Right lobe of liver (tissue), 6 donors: ENCODE results near the gene TBC1D3. TPM values are rescaled to one million over a fixed set of nuclear protein-coding genes. Genes with fewer than 3 reads are reported as not detected.
"Not testable (repeated sequence)": the region's sequence is repeated elsewhere in the genome, so short reads cannot be mapped to it uniquely, and the experiment has no call there.

Experiments used
- ATAC-seq, 4 donors: fragments of 200-7000 bp; cut with Tn5 transposase; one replicate each; pipeline ENCODE4 v1.9.1; 2020; ENCODE audit warnings: mild to moderate bottlenecking in 4 of 4, moderate library complexity in 4 of 4
- DNase-seq, 3 donors: peaks; one replicate each; pipeline ENCODE4 v3.0.0-alpha.2; 2020
- H3K27ac ChIP-seq, 3 donors: fragments of 200-600 bp; one replicate each; pipeline ENCODE4 v1.8.0; 2022
- H3K27me3 ChIP-seq, 2 donors: fragments of 200-600 bp; one replicate each; pipeline ENCODE4 v1.8.0; 2022
- H3K36me3 ChIP-seq, 4 donors: fragments of 200-600 bp; sonication (generic) in 1 of 4; one replicate each; pipeline versions ENCODE4 v1.5.1 to v1.8.0; 2017 to 2022; ENCODE audit warnings: control low read depth in 1 of 4
- H3K4me1 ChIP-seq, 4 donors: fragments of 200-600 bp; sonication (generic) in 1 of 4; one replicate each; pipeline versions ENCODE4 v1.5.1 to v1.8.0; 2017 to 2022; ENCODE audit warnings: control low read depth in 1 of 4
- H3K4me3 ChIP-seq, 3 donors: fragments of 200-600 bp; one replicate each; pipeline ENCODE4 v1.8.0; 2022
- H3K9me3 ChIP-seq, 4 donors: fragments of 200-600 bp; sonication (generic) in 1 of 4; one replicate each; pipeline versions ENCODE4 v1.5.1 to v1.8.0; 2017 to 2022; ENCODE audit warnings: control low read depth in 1 of 4
- WGBS: methylation state at CpG from one replicate; pipeline ENCODE4 v1.1.6; 2018; ENCODE audit warnings: low coverage, low lambda C conversion rate; ENCODE audit not compliant: insufficient coverage; ENCODE audit errors: missing lambda C conversion rate; 5-methylcytosine and 5-hydroxymethylcytosine counted together
- intact Hi-C, 2 donors: fragments of 100-400 bp; cut with DNase I; formaldehyde crosslinking; loops; one replicate each; pipeline versions ENCODE4 v1.11.2 to v1.14.1; 2022
- long read RNA-seq: library from polyadenylated mRNA; unstranded; transcript quantifications from one replicate; pipeline ENCODE4 v2.0.0, GENCODE V29; 2019
- small RNA-seq, 2 experiments: library from RNA; depleted of rRNA; stranded (forward); fragments of <200 nt; gene quantifications; one replicate each; pipeline ENCODE3, GENCODE V24; 2016
- total RNA-seq, 6 experiments: library from RNA; depleted of rRNA in 2 of 6; stranded (reverse); fragments of >200 nt in 2 of 6; fragmentation: NEBNext Ultra II Directional in 3 of 6; extraction: Animal tissue kit (Norgen Biotek cat#: 25700) in 3 of 6; gene quantifications; one replicate each; pipeline versions ENCODE4 v1.1.0 to v1.2.4, GENCODE V29; 2016 to 2023
- donor health status: DM: no; HTN: yes; CAD: no.
- donor health status: DM: no; HTN: no; CAD: no.
- donor health status: DM: no; HTN: no; CAD: no.
- donor health status: DM: no; HTN: yes; CAD: no.
- donor health status: DM: no; HTN: yes; CAD: no.

Gene TBC1D3
- total RNA-seq = not detected
- long read RNA-seq = 0 reads

GRCh38 chr17:38192455-38192854, at the start of gene TBC1D3:
TSS of gene TBC1D3 (minus strand) at chr17:38192555. CDS start at chr17:38191029, 1,526 bp downstream.
- H3K27ac ChIP-seq, H3K36me3 ChIP-seq, H3K27me3 ChIP-seq, H3K4me3 ChIP-seq, ATAC-seq, intact Hi-C loops, DNase-seq, H3K9me3 ChIP-seq, H3K4me1 ChIP-seq: not testable (repeated sequence)
- WGBS = no CpG with 5 or more reads among the region's 10 CpGs

DNA sequence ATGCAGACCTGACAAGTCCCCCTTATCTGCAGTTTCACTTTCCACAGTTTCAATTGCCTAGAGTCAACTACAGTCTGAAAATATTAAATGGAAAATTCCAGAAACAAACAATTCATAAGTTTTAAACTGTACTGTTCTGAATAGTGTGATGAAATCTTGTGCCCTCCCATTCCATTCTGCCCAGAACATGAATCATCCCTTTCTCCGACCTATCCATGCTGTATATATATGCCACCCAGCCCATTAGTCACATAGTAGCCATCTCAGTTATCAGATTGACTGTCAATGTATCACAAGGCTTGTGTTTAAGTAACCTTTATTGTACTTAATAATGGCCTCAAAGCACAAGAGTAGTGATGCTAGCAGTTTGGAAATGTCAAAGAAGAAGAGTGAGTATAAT, 40.4 kb upstream of the TBC1D3 start:
- H3K4me1 ChIP-seq, DNase-seq, H3K27ac ChIP-seq, intact Hi-C loops, H3K9me3 ChIP-seq, H3K4me3 ChIP-seq, H3K27me3 ChIP-seq, H3K36me3 ChIP-seq: not testable (repeated sequence)
- no CpG with 5 or more reads among the region's 1 CpG for WGBS
- ATAC-seq = peak in 1 of 4 donors; percentile 77

GRCh38 chr17:38225844-38226495, 33.6 kb upstream of the TBC1D3 start:
- H3K27ac ChIP-seq, DNase-seq, H3K36me3 ChIP-seq, H3K4me1 ChIP-seq, H3K27me3 ChIP-seq, H3K4me3 ChIP-seq, H3K9me3 ChIP-seq, intact Hi-C loops: not testable (repeated sequence)
- WGBS = no CpG with 5 or more reads among the region's 2 CpGs
- ATAC-seq = peak in 1 of 4 donors; percentile 28

DNA sequence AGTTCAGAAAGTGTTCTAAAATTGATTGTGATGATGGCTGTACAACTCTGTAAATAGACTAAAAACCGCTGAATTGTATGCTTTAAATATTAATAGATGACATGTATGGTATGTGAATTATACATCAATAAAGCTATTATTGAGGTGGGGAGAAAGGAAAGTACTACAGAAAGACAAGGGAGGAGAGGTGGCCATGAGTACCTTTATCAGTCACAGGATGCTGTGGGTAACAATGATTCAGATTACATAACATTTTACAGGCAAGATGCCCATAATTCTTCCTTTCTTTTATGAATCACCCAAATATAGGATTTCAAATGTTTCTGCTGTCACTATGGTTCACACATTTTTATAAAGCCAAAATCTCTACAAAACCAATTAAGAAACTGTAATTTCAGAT, 28.5 kb upstream of the TBC1D3 start:
- H3K4me3 ChIP-seq, H3K9me3 ChIP-seq, DNase-seq, H3K36me3 ChIP-seq, H3K27me3 ChIP-seq, intact Hi-C loops, ATAC-seq, H3K4me1 ChIP-seq, H3K27ac ChIP-seq: not testable (repeated sequence)
- no CpG with 5 or more reads among the region's 1 CpG for WGBS

GRCh38 chr17:38200271-38200670, 7.9 kb upstream of the TBC1D3 start:
- DNase-seq, H3K9me3 ChIP-seq, H3K27me3 ChIP-seq, intact Hi-C loops, H3K4me1 ChIP-seq, H3K27ac ChIP-seq, H3K36me3 ChIP-seq, H3K4me3 ChIP-seq: not testable (repeated sequence)
- ATAC-seq = peak; percentile 64 to 83 (median 71)
- no CpG with 5 or more reads among the region's 2 CpGs for WGBS

GRCh38 chr17:38134860-38135259, 57.5 kb downstream of the TBC1D3 start:
- ATAC-seq, H3K27me3 ChIP-seq, H3K36me3 ChIP-seq, intact Hi-C loops, H3K4me3 ChIP-seq, H3K27ac ChIP-seq, H3K9me3 ChIP-seq, H3K4me1 ChIP-seq: not testable (repeated sequence)
- peak in 2 of 3 donors; percentile 16 to 48 for DNase-seq
- 95% methylated on average over 6 of the region's 16 CpGs for whole genome bisulfite sequencing

Small RNAs within 50 kb of the gene (small RNA-seq; reads per million reads assigned to genes)
- gene RF00019 (0 reads per million in 2 experiments), gene RNA5SP526 (0 reads per million in 2 experiments)

Other genes starting within 250 kb of the TBC1D3 start
- 10 to 100 TPM in 1 of 6 experiments, 1 to 10 TPM in 5; 4.9 to 14.2 (median 8.8) TPM for gene TBC1D3L, start 203.5 kb downstream of the TBC1D3 start, total RNA-seq
- under 1 TPM in 4 of 6 experiments, not detected in 2; 0.24 to 0.81 (median 0.37) TPM for gene TBC1D3D, start 188.6 kb downstream of the TBC1D3 start, total RNA-seq
- gene TBC1D3C, start 123.9 kb downstream of the TBC1D3 start, total RNA-seq = not detected
- gene TBC1D3E, start 64.6 kb downstream of the TBC1D3 start, total RNA-seq = not detected
- gene MRPL45, start 104.6 kb upstream of the TBC1D3 start, total RNA-seq = 10 to 100 TPM; 18.1 to 25.8 (median 20.1) TPM
- under 1 TPM in 2 of 6 experiments, not detected in 4; 0.07 to 0.22 TPM for gene GPR179, start 151.4 kb upstream of the TBC1D3 start, total RNA-seq
- gene SOCS7, start 159.3 kb upstream of the TBC1D3 start, total RNA-seq = 1 to 10 TPM; 2.2 to 6.0 (median 4.3) TPM
- 1 to 10 TPM; 1.4 to 9.5 (median 3.8) TPM for gene ARHGAP23, start 235.9 kb upstream of the TBC1D3 start, total RNA-seq